ENCODE data around the gene GPN3. TPM values are rescaled to one million over a fixed set of nuclear protein-coding genes. Genes with fewer than 3 reads are reported as not detected.

The GPN3 gene
- 9.1 and 10.6 TPM in 2 replicates for total RNA-seq (2013; cell fraction: nucleolus; rRNA removed)
- total RNA-seq (2014; rRNA removed): 27.1 and 35.5 TPM in 2 replicates
- total RNA-seq (2014; rRNA removed; fragmentation: Illumina TruSeq; extraction: Trizol): 43.5 and 46.3 TPM in 2 replicates
- 45.5 and 46.8 TPM in 2 replicates for total RNA-seq (2021)
- 18.9 TPM for polyA plus RNA-seq (2011; ENCODE audit: low read depth)
- polyA plus RNA-seq (2011; rRNA removed): 60.7 and 76.5 TPM in 2 replicates
- 24.2 and 36.3 TPM in 2 replicates for polyA plus RNA-seq (2011; cell fraction: cytosol; rRNA removed)
- polyA plus RNA-seq (2011; cell fraction: nucleus; rRNA removed): 19.2 and 20.6 TPM in 2 replicates
- polyA plus RNA-seq (2012): 24.3 and 27.5 TPM in 2 replicates
- 42.4 and 50.8 TPM in 2 replicates for polyA plus RNA-seq (2014; fragmentation: Illumina TruSeq; extraction: Trizol)
- 10 to 100 TPM; 76.9 to 78.7 TPM for polyA plus RNA-seq (2014; fragmentation: Nextera tagmentation; extraction: Ambion mirVana)
- 29.1 and 31.5 TPM in 2 replicates for polyA plus RNA-seq (2014; rRNA removed)
- polyA plus RNA-seq (2016; fragmentation: Nextera tagmentation; extraction: Ambion mirVana): 100 to 1,000 TPM; 110 to 117 TPM
- polyA minus RNA-seq (2011; rRNA and poly(A)+ RNA removed): 31.8 and 39.7 TPM in 2 replicates
- 8.4 and 9.9 TPM in 2 replicates for polyA minus RNA-seq (2011; cell fraction: cytosol; rRNA and poly(A)+ RNA removed)
- polyA minus RNA-seq (2011; cell fraction: nucleus; rRNA and poly(A)+ RNA removed): 5.3 and 12.6 TPM in 2 replicates
- percentile 60 among the genes with signal in this experiment for Bru-seq, nascent RNA
- BruChase-seq, experiment 1, labeled RNA remaining after a 6-hour chase: percentile 70 among the genes with signal in this experiment
- BruChase-seq, experiment 2, labeled RNA remaining after a 2-hour chase: percentile 70 among the genes with signal in this experiment
- long read RNA-seq, experiment 1, transcript GPN3-201 (8 exons, 1,468 nt): major isoform, 53 of 59 reads
- long read RNA-seq, experiment 1, partial matches to known transcripts: 1 of 59 reads
- long read RNA-seq, experiment 1, other reads (novel, unspliced or antisense): 2 of 59 reads
- long read RNA-seq, experiment 2, transcript GPN3-202 (8 exons, 1,491 nt): minor isoform, 9 of 393 reads
- long read RNA-seq, experiment 2, transcript GPN3-201 (8 exons, 1,468 nt): major isoform, 347 of 393 reads
- long read RNA-seq, experiment 2, partial matches to known transcripts: 15 of 393 reads
- long read RNA-seq, experiment 2, other reads (novel, unspliced or antisense): 18 of 393 reads

GRCh38 chr12:110468214-110469048 is at the start of gene GPN3, which contains the start of gene FAM216A:
Gene GPN3, minus strand, starts transcription at chr12:110468257. Its CDS starts 54 bp downstream, at chr12:110468203.
Gene FAM216A, plus strand, starts transcription at chr12:110468845. Its CDS starts 31 bp downstream, at chr12:110468876.
- H3K9me3 ChIP-seq (replicated peaks; ENCODE audit: control insufficient read depth, insufficient read depth, low read length): no peaks in the 10 kb centered on the region
- H3K27me3 ChIP-seq (replicated peaks in 1 of 2; ENCODE audit: control insufficient read depth in 2 of 2, insufficient read depth in 2 of 2, low read length in 1 of 2): no peaks in the 10 kb centered on the region
- peak; percentile 88 for ATAC-seq
- WGBS (ENCODE audit: insufficient coverage, insufficient replicate concordance, low lambda C conversion rate, missing lambda C conversion rate): under 1% methylated on average over 70 of the region's 78 CpGs
- ChIA-PET SMC1A (ENCODE audit: uncharacterized antibody, unreplicated experiment) (interaction anchor here (0.6 to 8.2 kb wide), 31 partner anchors 9 to 358 kb away, joined by 3 to 99 read pairs (median 5); partner anchors contain the start of genes ARPC3, RAD9B, TCTN1 and VPS29), CTCF (interaction anchor here (0.7 to 7.6 kb wide), 35 partner anchors 9 to 364 kb away, joined by 3 to 130 read pairs (median 4); partner anchors contain the start of genes ARPC3 and TCTN1), RAD21 (ENCODE audit: unreplicated experiment) (interaction anchor here (0.6 to 4.9 kb wide), 31 partner anchors 8 to 367 kb away, joined by 3 to 92 read pairs (median 4); partner anchors contain the start of genes ARPC3, RAD9B and VPS29), POLR2A (interaction anchor here (0.6 to 3.6 kb wide), 18 partner anchors 11 to 200 kb away, joined by 3 to 43 read pairs (median 5); partner anchors contain the start of genes ARPC3, RAD9B and VPS29)
- H3K4me3 ChIP-seq: peak within 1 kb of the TSS; percentile 73
- intact Hi-C loops (cut with micrococcal nuclease; ENCODE audit: unreplicated experiment): loop anchor here (2.0 to 5.0 kb wide), 3 partner anchors 34 to 229 kb away; partner anchors contain the start of genes RAD9B and VPS29
- H3K4me2 ChIP-seq (ENCODE audit: control insufficient read depth, insufficient read depth): peak within 1 kb of the TSS; percentile 89
- H3K79me2 ChIP-seq (ENCODE audit: control insufficient read depth, insufficient read depth, low read length): peaks cover 40% of the 10 kb centered on the region
- no peaks in the 10 kb centered on the region; a peak in 1 of 4 replicates for H3K36me3 ChIP-seq (ENCODE audit: control insufficient read depth in 2 of 2, insufficient read depth in 2 of 2, low read length in 1 of 2)
- TSS peak; percentile 88 for BruUV-seq (replicated peaks)
- peak; percentile 96 for DNase-seq (ENCODE audit: low read depth, low spot score)
- no peaks in the 10 kb centered on the region for H4K20me1 ChIP-seq (ENCODE audit: control insufficient read depth, insufficient read depth)
- H3K27ac ChIP-seq (ENCODE audit: control insufficient read depth, insufficient read depth): peak within 1 kb of the TSS; percentile 91
- H3K4me1 ChIP-seq (ENCODE audit: control insufficient read depth, insufficient read depth, low read length): peaks cover 6% of the 10 kb centered on the region
- FAIRE-seq: peak; percentile 97
- H3K9ac ChIP-seq (ENCODE audit: control insufficient read depth, insufficient read depth, low read length): peak within 1 kb of the TSS; percentile 90
- peak within 1 kb of the TSS; percentile 90 for H2AFZ ChIP-seq (ENCODE audit: control insufficient read depth, low read depth, low read length)
- in situ Hi-C loops (cut with MboI): loop anchor here (5.0 kb wide), 1 partner anchor 134 kb away; no protein-coding TSS in a partner anchor
- no peak for TF ChIP-seq ZNF274 (IDR thresholded peaks at IDR 0.05; ENCODE audit: insufficient read depth, insufficient read length)
- peak; percentile 58; the same call in 1 of the 2 replicates for TF ChIP-seq PML (IDR thresholded peaks at IDR 0.05; ENCODE audit: low read length)
- TF ChIP-seq ZSCAN29 (IDR thresholded peaks at IDR 0.05): no peak
- TF ChIP-seq BCL11A (IDR thresholded peaks at IDR 0.05; ENCODE audit: low read depth, low read length): no peak
- 0 out of 2 replicates have a peak, but pooled peaks have one; percentile 13 for TF ChIP-seq POLR2AphosphoS2 (IDR thresholded peaks at IDR 0.05; ENCODE audit: low read depth, low read length)
- no peak for TF ChIP-seq ZNF24 (IDR thresholded peaks at IDR 0.05)
- peak; percentile 22; the same call in 1 of the 2 replicates for TF ChIP-seq HDGF (IDR thresholded peaks at IDR 0.05)
- no peak for TF ChIP-seq CHD1 (IDR thresholded peaks at IDR 0.05; ENCODE audit: low read depth, low read length)
- TF ChIP-seq SP1 (IDR thresholded peaks at IDR 0.05; ENCODE audit: low read depth, low read length): peak; percentile 81
- peak; percentile 7; the same call in 1 of the 2 replicates for TF ChIP-seq ZNF687 (IDR thresholded peaks at IDR 0.05)
- no peak for TF ChIP-seq HSF1 (IDR thresholded peaks at IDR 0.05; ENCODE audit: low read depth, low read length)
- no peak; the same call in 1 of the 2 replicates for TF ChIP-seq LARP7 (IDR thresholded peaks at IDR 0.05)
